HEK293T (cell line): ENCODE data around the gene MRPL48.

ENCODE experiments used
- BHLHE40 ChIP-seq: fragments of 450-650 bp; IDR thresholded peaks from 2 replicates; pipeline ENCODE4 v1.6.1; 2016; ENCODE audit warnings: mild to moderate bottlenecking, moderate library complexity, borderline replicate concordance
- FOXA1 ChIP-seq: fragments of 450-650 bp; IDR thresholded peaks from 2 replicates; pipeline ENCODE4 v1.6.1; 2016; ENCODE audit warnings: mild to moderate bottlenecking
- FOXK2 ChIP-seq: fragments of 450-650 bp; IDR thresholded peaks from 2 replicates; pipeline ENCODE4 v1.6.1; 2016; ENCODE audit warnings: mild to moderate bottlenecking
- FOXM1 ChIP-seq: fragments of 450-650 bp; IDR thresholded peaks from 2 replicates; pipeline ENCODE4 v1.6.1; 2017; ENCODE audit warnings: mild to moderate bottlenecking, borderline replicate concordance
- HDGF ChIP-seq: fragments of 450-650 bp; IDR thresholded peaks from 2 replicates; pipeline ENCODE4 v1.6.1; 2017; ENCODE audit warnings: antibody characterized with exemption, borderline replicate concordance
- L3MBTL2 ChIP-seq: fragments of 450-650 bp; conservative IDR thresholded peaks from 2 replicates; pipeline ENCODE4 v1.6.1; 2016; ENCODE audit warnings: mild to moderate bottlenecking
- NFRKB ChIP-seq: fragments of 450-650 bp; IDR thresholded peaks from 2 replicates; pipeline ENCODE4 v1.6.1; 2016; ENCODE audit warnings: mild to moderate bottlenecking, moderate library complexity
- SP1 ChIP-seq: fragments of 450-650 bp; IDR thresholded peaks from 2 replicates; pipeline ENCODE4 v1.6.1; 2017
- SUZ12 ChIP-seq: fragments of 450-650 bp; IDR thresholded peaks from 2 replicates; pipeline ENCODE4 v1.6.1; 2016; ENCODE audit warnings: mild to moderate bottlenecking
- ZNF384 ChIP-seq: fragments of 450-650 bp; IDR thresholded peaks from 2 replicates; pipeline ENCODE4 v1.6.1; 2016

DNA sequence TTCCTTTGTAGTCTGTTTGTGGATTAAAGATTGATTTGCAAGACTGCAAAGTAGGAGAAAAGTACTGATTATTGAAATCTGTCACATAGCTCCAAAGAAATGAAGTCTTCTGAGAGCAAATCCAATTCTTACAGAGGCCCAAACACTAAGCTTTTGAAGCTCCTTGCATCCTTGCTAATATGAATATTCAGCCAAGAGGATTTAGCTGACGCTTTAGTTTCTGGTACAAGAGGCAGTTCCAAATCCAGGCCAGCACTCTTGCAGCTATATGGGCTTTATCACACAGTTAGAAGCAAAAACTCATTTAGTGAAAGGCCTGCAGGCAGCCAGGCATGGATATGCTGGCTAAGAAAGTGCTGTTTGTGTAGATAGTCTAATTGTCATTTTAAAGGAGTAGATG lies 101.9 kb downstream of the MRPL48 start:
- TF ChIP-seq HDGF, result no peak
- no peak for TF ChIP-seq SUZ12
- no peak for TF ChIP-seq FOXM1
- no peak for TF ChIP-seq FOXA1
- TF ChIP-seq BHLHE40, result no peak
- no peak for TF ChIP-seq NFRKB
- no peak for TF ChIP-seq SP1
- TF ChIP-seq L3MBTL2, result no peak
- TF ChIP-seq FOXK2, result no peak
- TF ChIP-seq ZNF384, result no peak
